CD14-positive monocyte (primary cell): ENCODE results near the gene GPATCH2. TPM values are rescaled to one million over a fixed set of nuclear protein-coding genes. Genes with fewer than 3 reads are reported as not detected.

Experiments
- DNase-seq, 3 donors: peaks; one replicate each; pipeline ENCODE4 v3.0.0-alpha.2; 2011 to 2022
- H2AFZ ChIP-seq: 2 replicates; pipeline ENCODE4 v1.6.0; 2012; ENCODE audit warnings: mild to moderate bottlenecking, low read depth, low read length, inconsistent platforms; ENCODE audit not compliant: insufficient read depth, poor library complexity, severe bottlenecking
- H3K27ac ChIP-seq, 2 donors: 1 replicate in 1 of 2; 2 replicates in 1 of 2; pipeline ENCODE4 v1.5.1; 2012 to 2013; ENCODE audit warnings: low read length in 2 of 2, control low read depth in 1 of 2, inconsistent platforms in 1 of 2, low read depth in 1 of 2, mild to moderate bottlenecking in 1 of 2
- H3K27me3 ChIP-seq, 2 donors: one replicate each; pipeline versions ENCODE4 v1.6.0 to v1.6.1; 2011 to 2013; ENCODE audit warnings: low read length in 2 of 2; ENCODE audit not compliant: control insufficient read depth in 2 of 2, insufficient read depth in 2 of 2
- H3K36me3 ChIP-seq, 2 donors: replicated peaks in 1 of 2; 1 replicate in 1 of 2; 2 replicates in 1 of 2; pipeline versions ENCODE4 v1.5.1 to v1.6.1; 2012 to 2013; ENCODE audit warnings: low read length in 2 of 2, control low read depth in 1 of 2, inconsistent platforms in 1 of 2, mild to moderate bottlenecking in 1 of 2; ENCODE audit not compliant: insufficient read depth in 2 of 2, control insufficient read depth in 1 of 2
- H3K4me1 ChIP-seq, 2 donors: 1 replicate in 1 of 2; 2 replicates in 1 of 2; pipeline versions ENCODE4 v1.5.1 to v1.6.1; 2012 to 2013; ENCODE audit warnings: low read length in 2 of 2, control low read depth in 1 of 2, inconsistent platforms in 1 of 2, mild to moderate bottlenecking in 1 of 2, moderate library complexity in 1 of 2; ENCODE audit not compliant: insufficient read depth in 2 of 2, control insufficient read depth in 1 of 2
- H3K4me2 ChIP-seq: replicated peaks from 2 replicates; pipeline ENCODE3; 2012; ENCODE audit warnings: low read length, moderate library complexity, mild to moderate bottlenecking; ENCODE audit not compliant: poor library complexity, severe bottlenecking; ENCODE audit errors: extremely low read depth
- H3K4me3 ChIP-seq, 3 experiments: fragments of 200-600 bp in 1 of 3; sonication (generic) in 1 of 3; replicated peaks in 1 of 3; 1 replicate in 2 of 3; 2 replicates in 1 of 3; pipeline ENCODE4 v1.5.1; 2011 to 2013; ENCODE audit warnings: low read length in 3 of 3, mild to moderate bottlenecking in 3 of 3, control low read depth in 2 of 3, low read depth in 2 of 3, inconsistent platforms in 1 of 3, moderate library complexity in 1 of 3
- H3K79me2 ChIP-seq: 2 replicates; pipeline ENCODE4 v1.6.0; 2012; ENCODE audit warnings: mild to moderate bottlenecking, control low read depth, inconsistent platforms, low read length, moderate library complexity; ENCODE audit not compliant: insufficient read depth
- H3K9ac ChIP-seq: 2 replicates; pipeline ENCODE4 v1.6.0; 2017; ENCODE audit warnings: low read length, mild to moderate bottlenecking; ENCODE audit not compliant: insufficient read depth, poor library complexity, severe bottlenecking
- H3K9me3 ChIP-seq, 2 donors: replicated peaks in 1 of 2; 1 replicate in 1 of 2; 2 replicates in 1 of 2; pipeline versions ENCODE4 v1.5.1 to v1.6.1; 2012 to 2013; ENCODE audit warnings: low read length in 2 of 2, control low read depth in 1 of 2; ENCODE audit not compliant: control insufficient read depth in 1 of 2, insufficient read depth in 1 of 2
- H4K20me1 ChIP-seq: 2 replicates; pipeline ENCODE4 v1.6.0; 2012; ENCODE audit warnings: mild to moderate bottlenecking, low read length, control low read depth, moderate library complexity; ENCODE audit not compliant: insufficient read depth
- H3K27ac Mint-ChIP-seq, 7 donors: one replicate each; pipeline ENCODE4 v1.8.0; 2020; ENCODE audit warnings: mild to moderate bottlenecking in 7 of 7, mixed read lengths in 7 of 7, moderate library complexity in 6 of 7, inconsistent platforms in 2 of 7
- H3K27me3 Mint-ChIP-seq, 3 donors: one replicate each; pipeline ENCODE4 v1.8.0; 2021 to 2022; ENCODE audit warnings: low read depth in 3 of 3, mild to moderate bottlenecking in 3 of 3, mixed read lengths in 3 of 3, moderate library complexity in 3 of 3, inconsistent platforms in 1 of 3
- H3K36me3 Mint-ChIP-seq, 2 donors: one replicate each; pipeline ENCODE4 v1.8.0; 2020; ENCODE audit warnings: mixed read lengths in 2 of 2, inconsistent platforms in 1 of 2, mild to moderate bottlenecking in 1 of 2
- H3K4me1 Mint-ChIP-seq: one replicate; pipeline ENCODE4 v1.8.0; 2020; ENCODE audit warnings: mild to moderate bottlenecking, mixed read lengths
- H3K4me3 Mint-ChIP-seq, 2 donors: one replicate each; pipeline ENCODE4 v1.8.0; 2020; ENCODE audit warnings: mild to moderate bottlenecking in 2 of 2, mixed read lengths in 2 of 2, moderate library complexity in 1 of 2
- H3K9me3 Mint-ChIP-seq, 7 donors: one replicate each; pipeline ENCODE4 v1.8.0; 2020 to 2022; ENCODE audit warnings: mixed read lengths in 7 of 7, mild to moderate bottlenecking in 6 of 7, moderate library complexity in 6 of 7, inconsistent platforms in 2 of 7
- CTCF ChIP-seq: fragments of 200-600 bp; IDR thresholded peaks from one replicate; pipeline ENCODE4 v1.8.0; 2022; ENCODE audit warnings: antibody characterized with exemption, mild to moderate bottlenecking
- WGBS: methylation state at CpG from one replicate; pipeline ENCODE4 v1.1.5; 2013; ENCODE audit warnings: missing lambda C conversion rate; ENCODE audit not compliant: insufficient coverage; 5-methylcytosine and 5-hydroxymethylcytosine counted together
- intact Hi-C, 2 donors: fragments of 100-400 bp; cut with micrococcal nuclease; formaldehyde crosslinking; loops; one replicate each; pipeline versions ENCODE4 v1.15.0 to v1.15.1; 2023
- polyA plus RNA-seq, 3 donors: library from polyadenylated mRNA; depleted of rRNA in 1 of 3; unstranded in 2 of 3; stranded (reverse) in 1 of 3; fragments of 300-500 nt in 2 of 3; fragments of >200 nt in 1 of 3; fragmentation: Illumina TruSeq in 2 of 3; gene quantifications; 1 replicate in 2 of 3; 2 replicates in 1 of 3; pipeline ENCODE4 v1.2.3, GENCODE V29; 2012 to 2021

The GPATCH2 gene
- polyA plus RNA-seq, 3 donors: 1.8 to 3.4 (median 1.9) TPM

- WGBS: 77% methylated on average over 2 of the region's 2 CpGs
- H3K36me3 Mint-ChIP-seq: no peaks in the 10 kb centered on the region
- no peaks in the 10 kb centered on the region for H3K79me2 ChIP-seq
- no peak overlapping the region for H3K9ac ChIP-seq
- TF ChIP-seq CTCF: no peak
- no peak overlapping the region for H3K4me3 ChIP-seq
- peaks cover 0 to 8% (median 6%) of the 10 kb centered on the region in 7 donors for H3K9me3 Mint-ChIP-seq
- no peak overlapping the region for H3K4me3 Mint-ChIP-seq
- DNase-seq: no peak
- no peaks in the 10 kb centered on the region for H4K20me1 ChIP-seq
- no peaks in the 10 kb centered on the region for H3K9me3 ChIP-seq
- no peak overlapping the region for H3K27ac Mint-ChIP-seq
- H3K4me1 ChIP-seq: no peaks in the 10 kb centered on the region
- no peak overlapping the region for H3K27ac ChIP-seq
- intact Hi-C loops: no loop called here
- H2AFZ ChIP-seq: no peak overlapping the region
- H3K36me3 ChIP-seq: no peaks in the 10 kb centered on the region
- H3K4me2 ChIP-seq: no peak overlapping the region
- no peaks in the 10 kb centered on the region for H3K27me3 Mint-ChIP-seq
- no peaks in the 10 kb centered on the region for H3K4me1 Mint-ChIP-seq
- H3K27me3 ChIP-seq: no peaks in the 10 kb centered on the region
Observed at GRCh38 chr1:217402301-217402700, 228.6 kb downstream of the GPATCH2 start.

- H3K27me3 Mint-ChIP-seq: peaks cover 0 to 2% (median 1%) of the 10 kb centered on the region in 3 donors
- Histone ChIP-seq H3K9me3 (no peaks in the 10 kb centered on the region), H3K27ac (no peak overlapping the region), H3K36me3 (no peaks in the 10 kb centered on the region), H3K27me3 (no peaks in the 10 kb centered on the region), H2AFZ (no peak overlapping the region), H3K79me2 (no peaks in the 10 kb centered on the region), H3K4me3 (no peak overlapping the region), H3K4me1 (no peaks in the 10 kb centered on the region), H3K4me2 (no peak overlapping the region), H3K9ac (no peak overlapping the region), H4K20me1 (no peaks in the 10 kb centered on the region)
- WGBS: no CpG with 5 or more reads among the region's 1 CpG
- H3K4me1 Mint-ChIP-seq: no peaks in the 10 kb centered on the region
- H3K9me3 Mint-ChIP-seq: peaks cover 0 to 6% (median 0%) of the 10 kb centered on the region in 7 donors
- no peak overlapping the region for H3K27ac Mint-ChIP-seq
- DNase-seq: no peak
- no peak for TF ChIP-seq CTCF
- no peak overlapping the region for H3K4me3 Mint-ChIP-seq
- H3K36me3 Mint-ChIP-seq: no peaks in the 10 kb centered on the region
- intact Hi-C loops: no loop called here
Observed at GRCh38 chr1:217393896-217394295, 237.0 kb downstream of the GPATCH2 start.
